A549 (cell line): Measurements from ENCODE around the gene PRSS53. TPM values are rescaled to one million over a fixed set of nuclear protein-coding genes. Genes with fewer than 3 reads are reported as not detected.

Experiments
- ATAC-seq, 2 experiments: fragments of 200-7000 bp in 1 of 2; fragments of >200 bp in 1 of 2; cut with Nextera tagmentation in 1 of 2; cut with Tn5 transposase in 1 of 2; 3 replicates each; pipeline versions ENCODE4 v1.8.0 to v1.9.1; 2018 to 2020; ENCODE audit warnings: mild to moderate bottlenecking in 1 of 2, moderate library complexity in 1 of 2
- CTCF ChIA-PET: fragments of 300-600 bp; sonication (Branson Sonifier 250); formaldehyde crosslinking; extraction: SDS; loops from one replicate; lab custom pipeline; 2021; ENCODE audit warnings: antibody characterized with exemption, inconsistent platforms; lab: Yijun Ruan, JAX
- POLR2A ChIA-PET: fragments of 350-600 bp; formaldehyde crosslinking; extraction: SDS; loops from one replicate; lab custom pipeline; 2021; ENCODE audit warnings: antibody characterized with exemption, inconsistent platforms; lab: Yijun Ruan, JAX
- DNase-seq, 2 experiments: peaks; one replicate each; pipeline versions ENCODE4 v3.0.0 to v3.0.0-alpha.2; 2011 to 2016; ENCODE audit warnings: low read depth in 1 of 2, low spot score in 1 of 2
- FAIRE-seq: peaks from 2 replicates; lab custom pipeline; 2011; peaks lifted over from hg19 to GRCh38; lab: Jason Lieb, UNC
- H3K27ac ChIP-seq, 2 experiments: fragments of >200 bp; sonication (Bioruptor Twin); formaldehyde crosslinking; 3 replicates each; pipeline ENCODE4 v1.5.1; 2016 to 2017
- H3K4me1 ChIP-seq: fragments of >200 bp; sonication (Bioruptor Twin); formaldehyde crosslinking; 3 replicates; pipeline ENCODE4 v1.6.1; 2016
- H3K4me2 ChIP-seq: fragments of >200 bp; sonication (Bioruptor Twin); formaldehyde crosslinking; 3 replicates; pipeline ENCODE4 v1.6.1; 2016
- H3K4me3 ChIP-seq: fragments of >200 bp; sonication (Bioruptor Twin); formaldehyde crosslinking; 3 replicates; pipeline ENCODE4 v1.5.1; 2016
- H3K9me3 ChIP-seq: fragments of >200 bp; sonication (Bioruptor Twin); formaldehyde crosslinking; 3 replicates; pipeline ENCODE4 v1.6.1; 2016
- BHLHE40 ChIP-seq: IDR thresholded peaks from 2 replicates; pipeline ENCODE4 v1.6.1; 2012; ENCODE audit warnings: low read depth, low read length, inconsistent platforms
- CBX8 ChIP-seq: fragments of 200-600 bp; sonication (generic); IDR thresholded peaks from 2 replicates; pipeline ENCODE4 v1.6.1; 2016
- CEBPB ChIP-seq, 2 experiments: fragments of >200 bp in 1 of 2; sonication (Bioruptor Twin) in 1 of 2; formaldehyde crosslinking in 1 of 2; IDR thresholded peaks; 2 replicates each; pipeline ENCODE4 v1.6.1; 2012 to 2016
- ESRRA ChIP-seq: fragments of 150-350 bp; IDR thresholded peaks from 2 replicates; pipeline ENCODE4 v1.6.1; 2014; ENCODE audit warnings: mild to moderate bottlenecking, low read length, borderline replicate concordance
- FOSL2 ChIP-seq, 2 experiments: fragments of 450-650 bp in 1 of 2; fragments of >200 bp in 1 of 2; sonication (Bioruptor Twin) in 1 of 2; formaldehyde crosslinking; IDR thresholded peaks; 2 replicates each; pipeline versions ENCODE4 v1.5.0 to v1.6.1; 2016 to 2020; ENCODE audit warnings: mild to moderate bottlenecking in 1 of 2, moderate library complexity in 1 of 2
- HOXA7 ChIP-seq: fragments of 250-450 bp; sonication (Bioruptor Pico); IDR thresholded peaks from 2 replicates; pipeline ENCODE4 v1.5.0; 2020; ENCODE audit warnings: mild to moderate bottlenecking, moderate library complexity
- HOXB13 ChIP-seq: fragments of 250-450 bp; sonication (Bioruptor Pico); IDR thresholded peaks from 2 replicates; pipeline ENCODE4 v1.5.0; 2020; ENCODE audit warnings: low read depth, mild to moderate bottlenecking, moderate library complexity
- MYC ChIP-seq: IDR thresholded peaks from 2 replicates; pipeline ENCODE4 v1.6.1; 2012; ENCODE audit warnings: mild to moderate bottlenecking, inconsistent platforms, low read length, improper control_type of control experiment, borderline replicate concordance
- POLR2A ChIP-seq: IDR thresholded peaks from 2 replicates; pipeline ENCODE4 v1.6.1; 2012; ENCODE audit warnings: mild to moderate bottlenecking, low read length
- RAD21 ChIP-seq, 2 experiments: fragments of >200 bp in 1 of 2; sonication (Bioruptor Twin) in 1 of 2; formaldehyde crosslinking in 1 of 2; IDR thresholded peaks in 1 of 2; conservative IDR thresholded peaks in 1 of 2; 2 replicates in 1 of 2; 3 replicates in 1 of 2; pipeline ENCODE4 v1.6.1; 2012 to 2018; ENCODE audit warnings: inconsistent platforms in 1 of 2
- SMC3 ChIP-seq: fragments of >200 bp; sonication (Bioruptor Twin); formaldehyde crosslinking; IDR thresholded peaks from 3 replicates; pipeline ENCODE4 v1.6.1; 2018; ENCODE audit warnings: inconsistent platforms
- SREBF2 ChIP-seq: fragments of 450-650 bp; IDR thresholded peaks from 2 replicates; pipeline ENCODE4 v1.6.1; 2014; ENCODE audit warnings: mild to moderate bottlenecking, moderate library complexity
- TFCP2L1 ChIP-seq: fragments of 250-450 bp; sonication (Bioruptor Pico); IDR thresholded peaks from 2 replicates; pipeline ENCODE4 v1.5.0; 2021; ENCODE audit warnings: mild to moderate bottlenecking
- ZFP36 ChIP-seq: fragments of 450-650 bp; IDR thresholded peaks from 2 replicates; pipeline ENCODE4 v1.6.1; 2014; ENCODE audit warnings: borderline replicate concordance; ENCODE audit not compliant: partially characterized antibody
- ZNF302 ChIP-seq: fragments of 250-450 bp; sonication (Bioruptor Pico); IDR thresholded peaks from 2 replicates; pipeline ENCODE4 v1.9.0; 2021; ENCODE audit warnings: inconsistent platforms, mild to moderate bottlenecking, moderate library complexity
- WGBS: methylation state at CpG from one replicate; pipeline ENCODE4 v1.1.6; 2017; ENCODE audit errors: missing lambda C conversion rate; 5-methylcytosine and 5-hydroxymethylcytosine counted together
- polyA plus RNA-seq, 4 experiments: library from polyadenylated mRNA; depleted of rRNA in 3 of 4; stranded (reverse); fragments of >200 nt; fragmentation: RNase III in 1 of 4; extraction: RNeasy Plus Mini Kit Qiagen cat#74134 plus additional on column Dnase treatment in 1 of 4; gene quantifications; 2 replicates in 3 of 4; 3 replicates in 1 of 4; pipeline ENCODE4 v1.2.3, GENCODE V29; 2011 to 2017
- TF ChIP-seq, protein P1 (sequence below): fragments of 450-650 bp; IDR thresholded peaks from 2 replicates; pipeline ENCODE4 v1.6.1; 2014; ENCODE audit warnings: antibody characterized with exemption
- TF ChIP-seq, protein P2 (sequence below): IDR thresholded peaks from 2 replicates; pipeline ENCODE4 v1.6.1; 2012; ENCODE audit warnings: low read depth, borderline replicate concordance
- TF ChIP-seq, protein P3 (sequence below): fragments of >200 bp; sonication (Bioruptor Twin); formaldehyde crosslinking; IDR thresholded peaks from 3 replicates; pipeline ENCODE4 v1.6.1; 2016
- TF ChIP-seq, protein P4 (sequence below): fragments of 250-450 bp; sonication (Bioruptor Pico); IDR thresholded peaks from 2 replicates; pipeline ENCODE4 v1.5.0; 2021; ENCODE audit warnings: mild to moderate bottlenecking, moderate library complexity, borderline replicate concordance
- TF ChIP-seq, protein P5 (sequence below): fragments of >200 bp; sonication (Bioruptor Twin); formaldehyde crosslinking; IDR thresholded peaks from 2 replicates; pipeline ENCODE4 v1.6.1; 2016

The PRSS53 gene
- polyA plus RNA-seq, 2 of the 4 experiments (the other 2 are of a cell fraction): 0.79 to 1.5 TPM

DNA sequence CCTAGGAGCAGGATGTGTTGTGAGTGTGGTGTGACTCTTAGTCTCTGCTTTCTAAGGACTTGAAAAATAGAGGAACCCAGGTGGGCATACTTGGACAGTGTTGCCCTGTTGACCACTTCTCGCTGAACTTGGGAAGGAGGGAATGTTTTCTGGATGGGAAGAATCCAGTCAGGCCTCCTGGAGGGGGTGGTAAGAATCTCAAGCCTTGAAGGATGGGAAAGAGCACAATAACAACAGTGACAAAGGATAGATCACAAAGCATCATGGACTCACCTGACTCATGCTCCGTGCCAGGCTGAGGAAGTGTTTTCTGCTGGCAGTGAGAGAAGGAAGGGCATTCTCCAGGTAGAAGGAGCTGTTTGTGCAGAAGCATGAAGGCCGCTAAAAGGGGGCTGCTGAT lies 37.1 kb upstream of the PRSS53 start:
- H3K4me3 ChIP-seq: no peak overlapping the region
- FAIRE-seq: no peak
- POLR2A ChIA-PET: interaction anchor here (2.8 kb wide), 1 partner anchor 16 kb away, joined by 9 read pairs; no protein-coding TSS in a partner anchor
- CTCF ChIA-PET: interaction anchor here (1.0 to 20.3 kb wide), 4 partner anchors 9 to 172 kb away, joined by 3 to 166 read pairs (median 4); no protein-coding TSS in a partner anchor
- no peak for ATAC-seq
- 86% methylated on average over 3 of the region's 3 CpGs for WGBS
- TF ChIP-seq ZFP36: peak; percentile 72
- TF ChIP-seq, protein P1, sequence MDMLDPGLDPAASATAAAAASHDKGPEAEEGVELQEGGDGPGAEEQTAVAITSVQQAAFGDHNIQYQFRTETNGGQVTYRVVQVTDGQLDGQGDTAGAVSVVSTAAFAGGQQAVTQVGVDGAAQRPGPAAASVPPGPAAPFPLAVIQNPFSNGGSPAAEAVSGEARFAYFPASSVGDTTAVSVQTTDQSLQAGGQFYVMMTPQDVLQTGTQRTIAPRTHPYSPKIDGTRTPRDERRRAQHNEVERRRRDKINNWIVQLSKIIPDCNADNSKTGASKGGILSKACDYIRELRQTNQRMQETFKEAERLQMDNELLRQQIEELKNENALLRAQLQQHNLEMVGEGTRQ: no peak
- H3K9me3 ChIP-seq: no peaks in the 10 kb centered on the region
- no peak overlapping the region for H3K27ac ChIP-seq
- H3K4me2 ChIP-seq: no peak overlapping the region
- H3K4me1 ChIP-seq: no peaks in the 10 kb centered on the region
- no peak for DNase-seq

DNA sequence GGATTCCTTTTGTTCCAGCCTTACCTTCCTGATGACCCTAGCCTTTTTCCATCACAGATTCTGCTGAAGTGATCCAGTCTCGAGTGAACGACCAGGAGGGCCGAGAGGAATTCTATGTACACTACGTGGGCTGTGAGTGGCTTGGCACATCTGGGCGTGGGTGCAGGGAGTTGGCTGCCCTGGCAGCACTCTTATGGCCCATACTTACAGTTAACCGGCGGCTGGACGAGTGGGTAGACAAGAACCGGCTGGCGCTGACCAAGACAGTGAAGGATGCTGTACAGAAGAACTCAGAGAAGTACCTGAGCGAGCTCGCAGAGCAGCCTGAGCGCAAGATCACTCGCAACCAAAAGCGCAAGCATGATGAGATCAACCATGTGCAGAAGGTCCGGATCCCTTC lies 31.4 kb upstream of the PRSS53 start:
- 93% methylated on average over 16 of the region's 16 CpGs for WGBS
- H3K9me3 ChIP-seq: no peaks in the 10 kb centered on the region
- FAIRE-seq (no peak), DNase-seq (no peak), ATAC-seq (no peak)
- TF ChIP-seq ZNF302 (no peak), HOXB13 (CRISPR knock-in tag) (no peak), POLR2A (no peak), TFCP2L1 (CRISPR knock-in tag) (no peak), SMC3 (no peak), RAD21 (conservative IDR thresholded peaks at IDR 0.05 in 1 of 2, IDR thresholded peaks at IDR 0.05 in 1 of 2) (no peak), BHLHE40 (no peak), HOXA7 (CRISPR knock-in tag) (no peak), CEBPB (IDR thresholded peaks at IDR 0.05) (no peak), SREBF2 (no peak), CBX8 (no peak)
- TF ChIP-seq, protein P2, sequence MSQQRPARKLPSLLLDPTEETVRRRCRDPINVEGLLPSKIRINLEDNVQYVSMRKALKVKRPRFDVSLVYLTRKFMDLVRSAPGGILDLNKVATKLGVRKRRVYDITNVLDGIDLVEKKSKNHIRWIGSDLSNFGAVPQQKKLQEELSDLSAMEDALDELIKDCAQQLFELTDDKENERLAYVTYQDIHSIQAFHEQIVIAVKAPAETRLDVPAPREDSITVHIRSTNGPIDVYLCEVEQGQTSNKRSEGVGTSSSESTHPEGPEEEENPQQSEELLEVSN: no peak
- TF ChIP-seq, protein P3, sequence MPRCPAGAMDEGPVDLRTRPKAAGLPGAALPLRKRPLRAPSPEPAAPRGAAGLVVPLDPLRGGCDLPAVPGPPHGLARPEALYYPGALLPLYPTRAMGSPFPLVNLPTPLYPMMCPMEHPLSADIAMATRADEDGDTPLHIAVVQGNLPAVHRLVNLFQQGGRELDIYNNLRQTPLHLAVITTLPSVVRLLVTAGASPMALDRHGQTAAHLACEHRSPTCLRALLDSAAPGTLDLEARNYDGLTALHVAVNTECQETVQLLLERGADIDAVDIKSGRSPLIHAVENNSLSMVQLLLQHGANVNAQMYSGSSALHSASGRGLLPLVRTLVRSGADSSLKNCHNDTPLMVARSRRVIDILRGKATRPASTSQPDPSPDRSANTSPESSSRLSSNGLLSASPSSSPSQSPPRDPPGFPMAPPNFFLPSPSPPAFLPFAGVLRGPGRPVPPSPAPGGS: no peak
- H3K4me3 ChIP-seq: no peak overlapping the region
- no peak overlapping the region for H3K27ac ChIP-seq
- no peak overlapping the region for H3K4me2 ChIP-seq
- H3K4me1 ChIP-seq: peaks cover 13% of the 10 kb centered on the region
- ChIA-PET POLR2A (interaction anchor here (0.5 to 1.5 kb wide), 3 partner anchors 9 to 36 kb away, joined by 3 read pairs; no protein-coding TSS in a partner anchor), CTCF (interaction anchor here (0.6 to 20.3 kb wide), 7 partner anchors 8 to 276 kb away, joined by 3 to 166 read pairs (median 3); no protein-coding TSS in a partner anchor)

DNA sequence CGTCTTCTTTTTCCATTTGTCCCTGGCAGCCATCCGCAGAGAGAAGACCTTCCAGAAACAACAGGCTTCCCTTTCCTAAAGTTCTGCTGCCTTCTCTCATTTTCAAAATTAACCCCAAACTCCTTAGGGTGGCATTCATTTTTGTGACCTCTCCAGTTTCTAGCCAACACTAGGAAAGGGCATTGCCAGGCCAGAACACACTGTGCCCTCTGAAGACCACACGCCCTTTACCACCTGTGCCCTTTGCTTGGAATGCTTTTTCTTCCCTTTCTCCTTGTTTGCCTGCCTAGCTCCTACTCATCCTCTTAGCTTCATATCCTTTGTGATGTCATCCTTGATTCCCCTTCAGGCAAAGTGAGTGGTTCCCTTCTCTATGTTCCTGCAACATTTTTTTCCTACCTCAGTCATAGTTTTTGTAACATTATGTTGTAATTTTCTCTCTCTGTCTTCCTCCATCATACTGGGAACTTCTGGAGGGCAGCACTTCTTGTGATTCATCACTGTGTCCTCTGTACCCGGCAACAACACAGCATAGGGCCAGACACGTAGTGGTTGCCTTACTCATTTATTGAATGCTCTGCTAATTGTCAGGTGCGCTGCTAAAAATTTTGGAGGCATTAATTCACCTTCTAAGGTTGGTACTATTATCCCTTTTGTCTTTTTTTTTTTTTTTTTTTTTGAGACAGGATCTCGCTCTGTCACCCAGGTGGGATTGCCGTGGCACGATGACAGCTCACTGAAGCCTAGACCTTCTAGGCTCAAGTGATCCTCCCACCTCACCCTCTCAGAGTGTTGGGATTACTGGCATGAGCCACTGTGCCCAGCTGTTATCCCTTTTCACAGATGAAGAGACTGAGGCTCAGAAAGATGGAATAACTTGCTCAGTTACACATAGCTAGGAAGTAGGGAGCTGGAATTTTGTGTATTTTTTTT lies 29.7 kb upstream of the PRSS53 start:
- FAIRE-seq: no peak
- ChIA-PET POLR2A (interaction anchor here (0.7 to 2.0 kb wide), 29 partner anchors 10 to 755 kb away, joined by 3 to 73 read pairs (median 4); partner anchors contain the start of genes ARMC5, BCKDK, FUS and PRSS8), CTCF (interaction anchor here (0.7 to 20.3 kb wide), 7 partner anchors 10 to 215 kb away, joined by 3 to 166 read pairs (median 3); partner anchors contain the start of gene HSD3B7)
- Histone ChIP-seq H3K4me2 (peak overlapping the region; percentile 88), H3K4me3 (peak overlapping the region; percentile 57), H3K9me3 (no peaks in the 10 kb centered on the region), H3K4me1 (peaks cover 17% of the 10 kb centered on the region), H3K27ac (peak overlapping the region; percentile 91 to 93)
- 58% methylated on average over 9 of the region's 9 CpGs for WGBS
- no peak for DNase-seq
- TF ChIP-seq TFCP2L1 (CRISPR knock-in tag) (no peak), FOSL2 (IDR thresholded peaks at IDR 0.05) (no peak), FOSL2 (CRISPR knock-in tag; IDR thresholded peaks at IDR 0.05) (no peak), CEBPB (IDR thresholded peaks at IDR 0.05) (no peak), ESRRA (0 out of 2 replicates have a peak, but pooled peaks have one; percentile 4), MYC (no peak)
- TF ChIP-seq, protein P4, sequence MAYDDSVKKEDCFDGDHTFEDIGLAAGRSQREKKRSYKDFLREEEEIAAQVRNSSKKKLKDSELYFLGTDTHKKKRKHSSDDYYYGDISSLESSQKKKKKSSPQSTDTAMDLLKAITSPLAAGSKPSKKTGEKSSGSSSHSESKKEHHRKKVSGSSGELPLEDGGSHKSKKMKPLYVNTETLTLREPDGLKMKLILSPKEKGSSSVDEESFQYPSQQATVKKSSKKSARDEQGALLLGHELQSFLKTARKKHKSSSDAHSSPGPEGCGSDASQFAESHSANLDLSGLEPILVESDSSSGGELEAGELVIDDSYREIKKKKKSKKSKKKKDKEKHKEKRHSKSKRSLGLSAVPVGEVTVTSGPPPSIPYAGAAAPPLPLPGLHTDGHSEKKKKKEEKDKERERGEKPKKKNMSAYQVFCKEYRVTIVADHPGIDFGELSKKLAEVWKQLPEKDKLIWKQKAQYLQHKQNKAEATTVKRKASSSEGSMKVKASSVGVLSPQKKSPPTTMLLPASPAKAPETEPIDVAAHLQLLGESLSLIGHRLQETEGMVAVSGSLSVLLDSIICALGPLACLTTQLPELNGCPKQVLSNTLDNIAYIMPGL (CRISPR knock-in tag): no peak
- TF ChIP-seq, protein P5, sequence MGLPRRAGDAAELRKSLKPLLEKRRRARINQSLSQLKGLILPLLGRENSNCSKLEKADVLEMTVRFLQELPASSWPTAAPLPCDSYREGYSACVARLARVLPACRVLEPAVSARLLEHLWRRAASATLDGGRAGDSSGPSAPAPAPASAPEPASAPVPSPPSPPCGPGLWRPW: no peak
- ATAC-seq: peak in 1 of 2 experiments; percentile 2; a peak in 2 of 6 replicates
